NOMO-1 treated with DMSO at 0.1 percent for 48 hours (cell line): Measurements from ENCODE around the gene TMOD1.

Source experiments
- DNase-seq: peaks from one replicate; lab custom pipeline; 2025; ENCODE audit not compliant: unreplicated experiment; lab: John Stamatoyannopoulos, UW

TMOD1 gene

DNA sequence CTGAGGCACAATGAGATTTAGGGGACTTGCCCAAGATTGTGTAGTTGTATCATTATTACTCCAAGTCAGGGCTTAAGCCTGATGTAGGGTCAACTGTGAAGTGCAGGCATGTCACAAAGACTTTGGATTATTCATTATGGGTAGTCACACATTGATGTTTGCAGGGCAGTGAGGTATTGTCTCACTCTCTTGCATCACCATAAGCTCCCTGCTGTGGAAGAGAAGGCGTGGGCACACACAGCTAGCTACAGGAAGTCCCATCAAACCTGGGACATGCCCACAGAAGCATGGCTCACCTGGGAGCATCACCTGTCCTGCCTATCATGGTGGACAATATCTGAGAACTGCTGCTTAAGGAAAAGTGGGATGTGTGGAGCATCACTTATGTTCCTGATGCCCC, 42.1 kb downstream of the TMOD1 start:
- DNase-seq: no peak

DNA sequence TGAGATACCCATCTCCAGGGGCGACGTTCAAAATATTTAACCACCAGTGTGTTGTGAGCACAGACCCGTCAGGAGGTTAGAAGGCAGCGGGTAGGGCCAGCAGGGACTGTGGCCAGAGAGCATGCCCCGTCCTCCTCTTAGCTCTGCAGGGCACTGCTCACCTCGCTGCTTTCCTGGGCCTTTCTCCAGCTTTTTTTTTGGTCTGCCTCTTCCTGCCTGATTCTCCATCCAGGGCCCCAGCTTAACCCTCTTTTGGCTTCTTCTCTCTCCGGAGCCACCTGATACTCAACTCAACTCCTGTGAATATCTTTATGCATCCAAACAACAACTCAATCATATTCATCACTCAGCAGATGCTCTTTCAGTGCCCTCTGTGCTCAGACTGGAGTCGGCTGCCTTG, 44.0 kb downstream of the TMOD1 start:
- no peak for DNase-seq

GRCh38 chr9:97547098-97547829, 45.8 kb downstream of the TMOD1 start:
- no peak for DNase-seq

DNA sequence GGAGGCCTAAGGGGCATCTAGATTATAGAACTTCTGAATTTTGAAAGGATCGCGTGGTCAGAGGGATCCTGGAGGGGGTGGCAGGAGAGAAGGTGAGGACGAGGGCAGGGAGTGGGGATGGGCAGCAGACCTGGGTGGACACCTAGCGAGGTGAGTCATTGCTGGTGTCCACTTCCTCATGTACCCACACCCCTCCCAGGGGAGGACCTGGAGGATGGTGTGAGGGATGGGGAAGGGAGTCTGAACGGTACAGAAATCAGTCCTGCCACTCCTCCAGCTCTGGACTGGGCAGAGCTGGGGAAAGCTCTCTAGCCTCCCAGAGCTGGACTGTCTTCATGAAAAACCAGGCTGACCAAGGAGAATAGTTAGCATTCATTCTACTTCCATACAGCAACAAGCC, 46.9 kb downstream of the TMOD1 start:
- no peak for DNase-seq

- DNase-seq: no peak
These were observed 47.5 kb downstream of the TMOD1 start for GRCh38 chr9:97548819-97549540.

GRCh38 chr9:97550386-97550785, 48.9 kb downstream of the TMOD1 start:
- DNase-seq: no peak

DNA sequence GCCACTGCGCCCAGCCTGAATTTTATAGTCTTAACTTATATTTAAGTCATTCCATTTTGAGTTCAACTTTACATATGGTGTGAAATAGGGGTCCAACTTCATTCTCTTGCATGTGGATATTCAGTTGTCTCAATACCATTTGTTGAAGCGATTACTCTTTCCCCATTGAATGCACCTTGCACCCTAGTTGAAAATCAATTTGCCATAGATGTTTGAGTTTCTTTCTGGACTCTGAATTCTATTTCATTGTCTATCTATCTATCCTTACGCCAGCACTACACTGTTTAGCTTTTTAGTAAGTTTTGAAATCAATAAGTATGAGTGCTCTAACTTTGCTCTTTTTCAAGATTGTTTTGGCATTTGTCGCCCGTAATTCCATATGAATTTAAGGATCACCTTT, 49.8 kb downstream of the TMOD1 start:
- DNase-seq: no peak

GRCh38 chr9:97553141-97553540, 51.7 kb downstream of the TMOD1 start:
- no peak for DNase-seq

- no peak for DNase-seq
These were observed 52.4 kb downstream of the TMOD1 start for GRCh38 chr9:97553841-97554240.

GRCh38 chr9:97554566-97555075, 53.2 kb downstream of the TMOD1 start:
- no peak for DNase-seq

DNA sequence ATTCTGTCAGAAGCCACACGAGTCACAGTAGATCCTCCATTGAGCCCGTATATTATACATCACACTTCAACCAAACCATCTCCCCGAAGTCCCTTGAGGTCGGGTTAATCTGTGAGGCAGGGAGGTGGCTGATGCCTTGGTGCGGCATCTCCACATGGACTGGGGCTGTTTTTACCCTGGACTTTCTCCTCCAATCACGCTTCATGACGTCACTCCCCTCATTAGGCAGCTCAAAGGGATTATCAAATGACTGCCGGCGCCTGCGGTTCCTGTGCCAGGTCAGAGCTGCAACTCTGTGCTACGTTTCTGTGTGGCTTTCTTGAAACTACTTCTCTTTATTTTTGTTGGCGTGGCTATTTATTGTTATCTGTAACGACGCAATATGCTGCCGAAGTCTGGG, 53.7 kb downstream of the TMOD1 start:
- no peak for DNase-seq

DNA sequence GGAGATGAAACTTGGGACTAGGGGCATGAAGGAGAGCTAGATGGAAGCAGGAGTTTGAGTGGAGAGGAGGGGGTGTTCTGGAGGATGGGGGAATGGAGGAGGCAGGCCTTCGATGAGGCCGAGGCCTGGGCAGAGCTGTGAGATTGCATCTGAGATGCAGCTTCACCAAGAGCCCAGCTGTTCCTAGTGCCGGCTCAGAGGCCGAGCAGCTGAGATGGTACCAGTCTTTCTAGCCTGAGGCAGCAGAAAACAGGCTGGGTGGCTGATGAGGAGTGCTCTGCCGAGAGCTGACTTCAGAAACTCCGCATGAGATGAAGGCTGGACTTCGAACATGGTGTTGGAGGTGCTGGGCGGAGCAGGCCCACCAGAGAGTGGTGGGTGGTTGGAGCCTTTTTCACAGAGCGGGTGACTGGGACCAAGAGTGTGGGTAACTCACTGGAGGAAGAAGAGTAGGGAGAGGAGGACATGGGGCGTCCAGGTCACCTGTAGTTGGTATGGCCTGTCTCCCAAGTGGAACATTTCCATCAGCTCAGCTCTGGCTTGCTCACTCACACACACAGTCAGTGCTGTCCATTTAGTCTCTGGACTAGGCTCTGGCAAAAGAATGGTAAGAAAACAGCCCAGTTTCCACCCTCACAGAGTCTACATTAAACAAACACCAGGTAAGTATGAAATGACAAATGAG, 54.7 kb downstream of the TMOD1 start:
- DNase-seq: no peak

DNA sequence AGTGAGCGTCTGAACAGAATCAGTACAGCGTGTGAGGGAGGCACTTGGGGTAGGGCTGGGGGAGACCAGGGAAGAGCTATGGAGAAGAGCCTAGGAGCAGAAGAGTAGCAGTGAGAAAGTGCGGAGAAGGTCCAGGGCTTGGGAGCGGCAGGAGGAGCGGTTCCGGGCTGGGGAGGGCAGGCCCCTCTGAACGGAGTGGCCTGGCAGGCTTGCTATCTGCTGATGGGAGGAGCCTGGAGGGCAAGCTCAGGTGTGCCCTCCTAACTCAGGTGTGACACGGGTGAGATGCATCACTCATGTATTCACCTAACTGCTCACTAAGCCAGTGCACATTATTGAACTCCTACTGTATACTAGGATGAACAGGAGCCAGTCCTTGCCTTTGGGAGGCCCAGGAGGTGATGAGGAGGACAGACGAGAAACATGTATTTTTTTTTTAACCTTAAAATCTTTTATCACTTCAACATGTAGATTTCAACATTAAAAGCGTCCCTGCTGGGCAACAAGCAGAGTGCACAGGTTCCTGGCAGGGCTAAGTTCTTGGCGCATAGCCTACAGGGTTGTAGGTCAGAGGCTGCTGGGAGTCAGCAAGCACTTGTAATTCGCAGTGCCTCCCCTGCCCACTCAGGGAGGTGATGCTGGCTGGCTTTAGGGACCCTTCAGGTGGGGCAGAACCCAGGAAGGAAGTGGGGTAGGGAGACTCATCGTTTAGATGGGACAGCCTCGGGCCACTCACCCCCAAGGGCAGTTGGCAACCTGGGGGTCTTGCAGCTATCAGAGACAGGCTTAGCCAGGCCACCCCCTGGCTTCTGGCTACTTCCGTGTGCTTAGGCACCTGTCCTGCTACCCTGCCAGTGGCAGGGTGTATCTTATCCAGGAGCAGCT, 55.5 kb downstream of the TMOD1 start:
- no peak for DNase-seq

GRCh38 chr9:97557606-97558095, 56.2 kb downstream of the TMOD1 start:
- peak; percentile 59 for DNase-seq

DNA sequence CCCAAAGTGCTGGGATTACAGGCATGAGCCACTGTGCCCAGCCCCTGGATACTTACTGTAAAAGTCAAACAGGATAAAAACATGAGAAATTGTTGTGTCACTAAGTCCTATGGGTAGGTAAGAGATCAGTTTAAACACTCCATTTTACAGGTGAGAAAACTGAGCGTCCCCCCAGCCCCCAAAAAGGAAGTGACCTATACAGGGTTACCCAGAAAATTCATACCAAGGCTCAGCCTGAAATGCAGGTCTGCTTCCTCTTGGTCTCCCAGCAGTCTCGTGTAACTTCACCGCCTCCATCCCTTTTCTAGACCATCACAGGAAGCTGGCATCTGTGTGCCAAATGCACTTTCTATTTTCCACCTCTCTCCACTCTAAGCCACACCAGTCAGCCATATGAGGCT, 57.2 kb downstream of the TMOD1 start:
- DNase-seq: no peak

- DNase-seq: no peak
These were observed 57.6 kb downstream of the TMOD1 start for GRCh38 chr9:97559111-97559514.

- no peak for DNase-seq
These were observed 58.7 kb downstream of the TMOD1 start for GRCh38 chr9:97560154-97560553.

GRCh38 chr9:97560851-97561250, 59.4 kb downstream of the TMOD1 start:
- DNase-seq: no peak

- no peak for DNase-seq
These were observed 60.0 kb downstream of the TMOD1 start for GRCh38 chr9:97561501-97561900.

DNA sequence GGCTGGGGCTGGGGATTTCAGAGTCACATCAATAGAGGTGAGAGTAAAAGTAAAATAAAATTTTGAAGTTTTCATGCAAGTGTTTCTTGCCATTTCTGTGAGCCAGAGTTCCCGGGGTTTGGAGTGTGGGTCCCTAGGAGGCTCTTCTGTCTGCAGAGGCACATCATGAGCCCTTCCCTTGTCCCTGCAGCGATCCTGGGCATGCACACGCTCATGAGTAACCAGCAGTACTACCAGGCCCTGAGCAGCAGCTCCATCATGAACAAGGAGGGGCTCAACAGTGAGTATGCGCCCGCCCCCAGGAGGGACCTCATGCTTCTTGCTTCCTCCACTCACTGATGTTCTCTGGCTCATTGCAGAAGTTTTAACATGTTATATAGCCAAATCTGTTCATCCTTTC, 61.1 kb downstream of the TMOD1 start:
- DNase-seq: no peak
